ENCODE results near the gene SPTLC2.

The SPTLC2 gene

DNA sequence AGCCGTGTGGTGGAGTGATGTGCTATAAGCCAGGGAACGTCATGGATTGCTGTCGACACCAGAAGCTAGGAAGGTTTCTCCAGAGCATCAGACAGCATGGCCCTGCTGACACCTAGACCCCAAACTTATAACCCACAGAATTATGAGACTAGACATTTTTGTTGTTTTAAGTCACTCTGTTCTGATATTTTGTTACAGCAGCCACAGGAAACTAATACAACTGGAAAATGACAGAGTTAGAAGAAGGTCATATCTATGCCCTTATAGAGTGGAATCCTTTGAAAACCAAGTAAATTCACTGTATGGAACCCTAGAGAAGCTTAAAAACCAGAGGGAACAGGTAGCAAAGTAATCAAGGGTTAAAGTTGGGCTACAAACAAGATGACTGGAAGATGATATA lies 42.5 kb downstream of the SPTLC2 start:
- TF ChIP-seq, protein P1, sequence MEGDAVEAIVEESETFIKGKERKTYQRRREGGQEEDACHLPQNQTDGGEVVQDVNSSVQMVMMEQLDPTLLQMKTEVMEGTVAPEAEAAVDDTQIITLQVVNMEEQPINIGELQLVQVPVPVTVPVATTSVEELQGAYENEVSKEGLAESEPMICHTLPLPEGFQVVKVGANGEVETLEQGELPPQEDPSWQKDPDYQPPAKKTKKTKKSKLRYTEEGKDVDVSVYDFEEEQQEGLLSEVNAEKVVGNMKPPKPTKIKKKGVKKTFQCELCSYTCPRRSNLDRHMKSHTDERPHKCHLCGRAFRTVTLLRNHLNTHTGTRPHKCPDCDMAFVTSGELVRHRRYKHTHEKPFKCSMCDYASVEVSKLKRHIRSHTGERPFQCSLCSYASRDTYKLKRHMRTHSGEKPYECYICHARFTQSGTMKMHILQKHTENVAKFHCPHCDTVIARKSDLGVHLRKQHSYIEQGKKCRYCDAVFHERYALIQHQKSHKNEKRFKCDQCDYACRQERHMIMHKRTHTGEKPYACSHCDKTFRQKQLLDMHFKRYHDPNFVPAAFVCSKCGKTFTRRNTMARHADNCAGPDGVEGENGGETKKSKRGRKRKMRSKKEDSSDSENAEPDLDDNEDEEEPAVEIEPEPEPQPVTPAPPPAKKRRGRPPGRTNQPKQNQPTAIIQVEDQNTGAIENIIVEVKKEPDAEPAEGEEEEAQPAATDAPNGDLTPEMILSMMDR (IDR thresholded peaks at IDR 0.05; ENCODE audit: extremely low read depth, missing control alignments), result no peak
- DNase-seq (ENCODE audit: low spot score), result no peak

- TF ChIP-seq, protein P1 (IDR thresholded peaks at IDR 0.05; ENCODE audit: extremely low read depth, missing control alignments), result no peak
- DNase-seq (ENCODE audit: low spot score), result no peak
These were observed 45.6 kb downstream of the SPTLC2 start for GRCh38 chr14:77570706-77571268.

GRCh38 chr14:77565994-77566305 lies 50.5 kb downstream of the SPTLC2 start:
- DNase-seq (ENCODE audit: low spot score), result no peak
- TF ChIP-seq, protein P1 (IDR thresholded peaks at IDR 0.05; ENCODE audit: extremely low read depth, missing control alignments), result no peak

- no peak for DNase-seq (ENCODE audit: low spot score)
- TF ChIP-seq, protein P1 (IDR thresholded peaks at IDR 0.05; ENCODE audit: extremely low read depth, missing control alignments), result no peak
These were observed 51.0 kb downstream of the SPTLC2 start for GRCh38 chr14:77565289-77565993.

- no peak for DNase-seq (ENCODE audit: low spot score)
- TF ChIP-seq, protein P1 (IDR thresholded peaks at IDR 0.05; ENCODE audit: extremely low read depth, missing control alignments), result no peak
These were observed 53.8 kb downstream of the SPTLC2 start for GRCh38 chr14:77562681-77563080.

DNA sequence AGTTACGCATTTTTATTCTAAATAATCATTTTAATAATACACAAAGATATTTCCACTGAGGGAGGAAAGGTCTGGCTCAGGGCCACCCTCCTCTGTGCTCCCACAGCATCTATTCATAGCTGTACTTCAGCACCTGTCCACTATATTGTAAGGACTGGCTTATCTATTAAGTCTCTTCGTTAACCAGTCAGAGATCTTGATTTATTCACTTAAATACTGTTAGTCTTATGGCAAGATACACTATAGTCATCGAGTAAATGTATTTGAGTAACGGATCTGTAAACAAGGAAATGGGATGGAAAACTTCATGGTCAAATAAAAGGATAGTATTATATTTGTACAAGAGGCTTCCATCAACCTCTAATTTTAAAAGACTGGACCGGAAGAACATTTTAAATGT lies 54.6 kb downstream of the SPTLC2 start:
- no peak for DNase-seq (ENCODE audit: low spot score)
- TF ChIP-seq, protein P1 (IDR thresholded peaks at IDR 0.05; ENCODE audit: extremely low read depth, missing control alignments), result no peak

- no peak for DNase-seq (ENCODE audit: low spot score)
- TF ChIP-seq, protein P1 (IDR thresholded peaks at IDR 0.05; ENCODE audit: extremely low read depth, missing control alignments), result no peak
These were observed 57.1 kb downstream of the SPTLC2 start for GRCh38 chr14:77559381-77559780.
